Testis (tissue), 2 donors: ENCODE data around the gene HSPG2.

Source experiments
- CTCF ChIP-seq, 3 experiments: fragments of 450-650 bp in 2 of 3; fragments of 200-600 bp in 1 of 3; sonication (generic) in 1 of 3; IDR thresholded peaks; one replicate each; pipeline ENCODE4 v1.5.1; 2016 to 2019; ENCODE audit warnings: antibody characterized with exemption in 3 of 3, mild to moderate bottlenecking in 2 of 3, moderate library complexity in 1 of 3
- POLR2A ChIP-seq: fragments of 450-650 bp; IDR thresholded peaks from one replicate; pipeline ENCODE4 v1.6.1; 2017; ENCODE audit warnings: antibody characterized with exemption, mild to moderate bottlenecking, moderate library complexity

GRCh38 chr1:21936366-21937031 is 611 bp downstream of the HSPG2 start:
- TF ChIP-seq POLR2A, result no peak
- TF ChIP-seq CTCF (IDR thresholded peaks at IDR 0.05), result no peak
